Measurements from ENCODE around the gene NKTR. TPM values are rescaled to one million over a fixed set of nuclear protein-coding genes. Genes with fewer than 3 reads are reported as not detected.

Gene NKTR
- polyA plus RNA-seq, 1 of the 3 experiments (the other 2 are of a cell fraction), result 19.2 TPM

- Histone ChIP-seq H2AFZ (ENCODE audit: low read depth) (no peak overlapping the region), H3K79me2 (ENCODE audit: insufficient read depth) (no peaks in the 10 kb centered on the region), H3K9me2 (no peaks in the 10 kb centered on the region), H3K9me3 (no peaks in the 10 kb centered on the region), H3K27me3 (ENCODE audit: insufficient read depth) (peaks cover 19% of the 10 kb centered on the region; the same call in 1 of the 2 replicates), H3K4me1 (ENCODE audit: control insufficient read depth in 1 of 2, insufficient read depth in 2 of 2, low read depth in 1 of 2, low read length in 1 of 2) (no peaks in the 10 kb centered on the region; a peak in 1 of 4 replicates), H3K36me3 (replicated peaks in 1 of 2; ENCODE audit: control insufficient read depth in 1 of 2, insufficient read depth in 2 of 2, low read length in 1 of 2) (no peaks in the 10 kb centered on the region), H3K27ac (ENCODE audit: low read depth in 2 of 2, low read length in 1 of 2) (no peak overlapping the region), H3K4me3 (ENCODE audit: low read depth in 2 of 2, low read length in 1 of 2) (no peak overlapping the region), H3F3A (replicated peaks; ENCODE audit: insufficient read depth) (no peaks in the 10 kb centered on the region), H3K9ac (no peak overlapping the region), H4K20me1 (ENCODE audit: insufficient read depth) (no peaks in the 10 kb centered on the region), H3K4me2 (no peak overlapping the region)
- no peak for DNase-seq
- CTCF ChIA-PET, result interaction anchor here (1.0 to 1.4 kb wide), 2 partner anchors 75 to 142 kb away, joined by 3 read pairs; no protein-coding TSS in a partner anchor
- TF ChIP-seq RCOR1 (IDR thresholded peaks at IDR 0.05; ENCODE audit: low read length) (no peak), JUND (IDR thresholded peaks at IDR 0.05) (no peak), MEF2A (IDR thresholded peaks at IDR 0.05; ENCODE audit: borderline replicate concordance, low read depth) (no peak), GATA2 (CRISPR knock-in tag; IDR thresholded peaks at IDR 0.05) (no peak), USF2 (IDR thresholded peaks at IDR 0.05; ENCODE audit: borderline replicate concordance, low read depth, low read length) (no peak), GABPA (IDR thresholded peaks at IDR 0.05; ENCODE audit: low read depth) (no peak), SMC3 (IDR thresholded peaks at IDR 0.05; ENCODE audit: low read depth, low read length) (no peak), TEAD4 (IDR thresholded peaks at IDR 0.05; ENCODE audit: borderline replicate concordance, insufficient read depth) (no peak), PBX3 (IDR thresholded peaks at IDR 0.05) (no peak), MAX (IDR thresholded peaks at IDR 0.05; ENCODE audit: low read depth) (no peak), NRF1 (IDR thresholded peaks at IDR 0.05; ENCODE audit: low read depth, low read length) (no peak), REST (IDR thresholded peaks at IDR 0.05; ENCODE audit: low read depth, low read length) (no peak), IRF3 (IDR thresholded peaks at IDR 0.05; ENCODE audit: low read depth, low read length) (no peak), SIN3A (IDR thresholded peaks at IDR 0.05; ENCODE audit: borderline replicate concordance, low read depth, low read length) (no peak)
- POLR2A ChIA-PET, result no interaction called here
- 86% methylated on average over 15 of the region's 22 CpGs for WGBS (ENCODE audit: low lambda C conversion rate)
Observed at GRCh38 chr3:42688487-42689420, 88.3 kb downstream of the NKTR start.
